ENCODE data around the gene CDH16.

The CDH16 gene

DNA sequence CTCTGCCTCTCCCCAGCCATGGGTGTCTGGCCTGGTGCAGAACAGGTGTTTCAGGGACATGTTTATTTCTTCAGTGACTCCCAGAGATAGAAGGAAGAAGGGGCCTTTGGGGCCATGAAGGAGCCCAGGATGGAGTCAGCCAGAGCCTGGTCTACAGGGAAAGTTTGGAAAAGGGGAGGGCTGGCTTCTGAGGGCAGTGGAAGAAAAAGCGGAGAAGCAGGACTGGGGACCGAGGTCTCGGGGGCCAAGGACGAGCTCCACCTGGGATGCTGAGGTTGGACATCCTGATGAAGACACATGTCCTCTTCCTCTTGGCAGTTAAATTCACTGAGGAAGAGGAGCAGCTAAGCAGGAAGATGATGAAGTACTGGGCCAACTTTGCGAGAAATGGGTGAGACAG is 24.3 kb upstream of the CDH16 start:
- Histone ChIP-seq H3K36me3 (replicated peaks; ENCODE audit: low read depth, low read length) (peaks cover 16% of the 10 kb centered on the region), H4K20me1 (ENCODE audit: insufficient read depth, low read length) (no peaks in the 10 kb centered on the region), H3K9me3 (ENCODE audit: insufficient read depth, low read length) (no peaks in the 10 kb centered on the region), H3K27ac (ENCODE audit: low read length) (no peak overlapping the region), H3K4me3 (ENCODE audit: low read length) (no peak overlapping the region), H3K9ac (ENCODE audit: low read length) (no peak overlapping the region), H3K4me1 (ENCODE audit: low read length) (peaks cover 4% of the 10 kb centered on the region; the same call in 1 of the 2 replicates), H3K4me2 (ENCODE audit: low read length) (no peak overlapping the region), H2AFZ (ENCODE audit: low read depth, low read length) (no peak overlapping the region), H3K79me2 (ENCODE audit: low read length) (no peaks in the 10 kb centered on the region), H3K27me3 (ENCODE audit: low read depth, low read length) (no peaks in the 10 kb centered on the region)
- TF ChIP-seq, protein P1, sequence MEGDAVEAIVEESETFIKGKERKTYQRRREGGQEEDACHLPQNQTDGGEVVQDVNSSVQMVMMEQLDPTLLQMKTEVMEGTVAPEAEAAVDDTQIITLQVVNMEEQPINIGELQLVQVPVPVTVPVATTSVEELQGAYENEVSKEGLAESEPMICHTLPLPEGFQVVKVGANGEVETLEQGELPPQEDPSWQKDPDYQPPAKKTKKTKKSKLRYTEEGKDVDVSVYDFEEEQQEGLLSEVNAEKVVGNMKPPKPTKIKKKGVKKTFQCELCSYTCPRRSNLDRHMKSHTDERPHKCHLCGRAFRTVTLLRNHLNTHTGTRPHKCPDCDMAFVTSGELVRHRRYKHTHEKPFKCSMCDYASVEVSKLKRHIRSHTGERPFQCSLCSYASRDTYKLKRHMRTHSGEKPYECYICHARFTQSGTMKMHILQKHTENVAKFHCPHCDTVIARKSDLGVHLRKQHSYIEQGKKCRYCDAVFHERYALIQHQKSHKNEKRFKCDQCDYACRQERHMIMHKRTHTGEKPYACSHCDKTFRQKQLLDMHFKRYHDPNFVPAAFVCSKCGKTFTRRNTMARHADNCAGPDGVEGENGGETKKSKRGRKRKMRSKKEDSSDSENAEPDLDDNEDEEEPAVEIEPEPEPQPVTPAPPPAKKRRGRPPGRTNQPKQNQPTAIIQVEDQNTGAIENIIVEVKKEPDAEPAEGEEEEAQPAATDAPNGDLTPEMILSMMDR (IDR thresholded peaks at IDR 0.05; ENCODE audit: low read depth, low read length) = no peak
- no peak for TF ChIP-seq EZH2phosphoT487 (IDR thresholded peaks at IDR 0.05; ENCODE audit: low read depth)

DNA sequence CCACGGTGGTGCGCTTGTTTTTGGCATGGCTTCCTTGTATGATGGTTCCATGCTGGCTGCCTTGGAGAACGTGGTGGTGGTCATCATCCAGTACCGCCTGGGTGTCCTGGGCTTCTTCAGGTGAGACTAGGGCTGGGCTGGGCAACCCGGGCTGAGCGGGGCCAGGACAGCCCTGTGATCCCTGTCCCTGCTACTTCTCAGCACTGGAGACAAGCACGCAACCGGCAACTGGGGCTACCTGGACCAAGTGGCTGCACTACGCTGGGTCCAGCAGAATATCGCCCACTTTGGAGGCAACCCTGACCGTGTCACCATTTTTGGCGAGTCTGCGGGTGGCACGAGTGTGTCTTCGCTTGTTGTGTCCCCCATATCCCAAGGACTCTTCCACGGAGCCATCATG is 21.6 kb upstream of the CDH16 start:
- Histone ChIP-seq H3K27ac (ENCODE audit: low read length) (no peak overlapping the region), H3K9me3 (ENCODE audit: insufficient read depth, low read length) (no peaks in the 10 kb centered on the region), H3K4me3 (ENCODE audit: low read length) (no peak overlapping the region), H4K20me1 (ENCODE audit: insufficient read depth, low read length) (0 out of 2 replicates have a peak, but pooled peaks cover 3% of the 10 kb centered on the region), H3K4me2 (ENCODE audit: low read length) (no peak overlapping the region), H3K36me3 (replicated peaks; ENCODE audit: low read depth, low read length) (peaks cover 16% of the 10 kb centered on the region), H3K9ac (ENCODE audit: low read length) (no peak overlapping the region), H3K4me1 (ENCODE audit: low read length) (peaks cover 4% of the 10 kb centered on the region), H2AFZ (ENCODE audit: low read depth, low read length) (no peak overlapping the region), H3K27me3 (ENCODE audit: low read depth, low read length) (no peaks in the 10 kb centered on the region), H3K79me2 (ENCODE audit: low read length) (peaks cover 17% of the 10 kb centered on the region)
- TF ChIP-seq, protein P1 (IDR thresholded peaks at IDR 0.05; ENCODE audit: low read depth, low read length) = no peak
- no peak for TF ChIP-seq EZH2phosphoT487 (IDR thresholded peaks at IDR 0.05; ENCODE audit: low read depth)

DNA sequence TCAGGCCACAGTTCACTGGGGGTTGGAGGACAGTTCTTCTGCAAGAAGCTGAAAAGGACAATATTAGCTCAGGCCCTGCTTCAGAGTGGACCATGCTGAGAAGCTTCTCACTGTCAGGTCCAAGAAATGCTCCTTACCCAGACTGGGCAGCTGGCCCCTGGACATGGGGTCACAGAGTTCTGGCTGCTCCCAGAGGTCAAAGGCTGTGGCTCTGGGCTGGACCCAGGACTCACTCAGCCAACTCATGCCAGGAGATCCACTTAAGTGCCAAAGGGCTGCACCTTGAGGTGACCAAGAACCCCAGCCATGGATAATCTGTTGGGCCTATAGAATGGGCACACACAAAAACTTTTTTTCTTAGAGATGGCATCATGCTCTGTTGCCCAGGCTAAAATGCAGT is 20.7 kb upstream of the CDH16 start:
- Histone ChIP-seq H3K36me3 (replicated peaks; ENCODE audit: low read depth, low read length) (peaks cover 16% of the 10 kb centered on the region), H3K27ac (ENCODE audit: low read length) (no peak overlapping the region), H3K4me2 (ENCODE audit: low read length) (no peak overlapping the region), H3K4me3 (ENCODE audit: low read length) (no peak overlapping the region), H3K9me3 (ENCODE audit: insufficient read depth, low read length) (no peaks in the 10 kb centered on the region), H3K9ac (ENCODE audit: low read length) (no peak overlapping the region), H3K79me2 (ENCODE audit: low read length) (peaks cover 26% of the 10 kb centered on the region), H4K20me1 (ENCODE audit: insufficient read depth, low read length) (0 out of 2 replicates have a peak, but pooled peaks cover 3% of the 10 kb centered on the region), H2AFZ (ENCODE audit: low read depth, low read length) (no peak overlapping the region), H3K4me1 (ENCODE audit: low read length) (peaks cover 6% of the 10 kb centered on the region), H3K27me3 (ENCODE audit: low read depth, low read length) (no peaks in the 10 kb centered on the region)
- TF ChIP-seq EZH2phosphoT487 (IDR thresholded peaks at IDR 0.05; ENCODE audit: low read depth) = no peak

DNA sequence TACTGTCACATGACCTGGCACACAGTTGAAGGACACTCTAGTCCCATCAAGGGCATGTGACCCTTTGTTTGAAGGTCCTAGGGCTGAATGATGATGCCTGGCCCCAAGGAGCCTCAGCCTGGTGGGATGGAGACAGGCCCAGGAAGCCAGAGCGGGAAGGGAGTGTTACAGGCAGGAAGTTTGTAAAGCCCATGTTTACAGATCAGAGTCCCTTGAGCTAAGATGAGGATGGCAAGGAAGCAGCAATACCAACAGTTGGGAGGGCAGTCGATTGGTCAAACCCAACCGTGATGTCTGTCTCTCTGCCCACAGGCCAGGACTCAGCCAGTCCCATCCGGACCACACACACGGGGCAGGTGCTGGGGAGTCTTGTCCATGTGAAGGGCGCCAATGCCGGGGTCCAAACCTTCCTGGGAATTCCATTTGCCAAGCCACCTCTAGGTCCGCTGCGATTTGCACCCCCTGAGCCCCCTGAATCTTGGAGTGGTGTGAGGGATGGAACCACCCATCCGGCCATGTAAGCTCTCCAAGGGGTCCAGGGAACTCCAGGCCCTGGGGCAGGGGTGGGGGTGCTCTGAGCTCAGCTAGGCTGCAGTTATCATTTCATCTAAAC is 19.1 kb upstream of the CDH16 start:
- Histone ChIP-seq H2AFZ (ENCODE audit: low read depth, low read length) (no peak overlapping the region), H3K4me1 (ENCODE audit: low read length) (peaks cover 13% of the 10 kb centered on the region), H3K36me3 (replicated peaks; ENCODE audit: low read depth, low read length) (peaks cover 11% of the 10 kb centered on the region), H4K20me1 (ENCODE audit: insufficient read depth, low read length) (0 out of 2 replicates have a peak, but pooled peaks cover 3% of the 10 kb centered on the region), H3K9me3 (ENCODE audit: insufficient read depth, low read length) (no peaks in the 10 kb centered on the region), H3K27ac (ENCODE audit: low read length) (no peak overlapping the region), H3K79me2 (ENCODE audit: low read length) (peaks cover 41% of the 10 kb centered on the region), H3K9ac (ENCODE audit: low read length) (no peak overlapping the region), H3K4me2 (ENCODE audit: low read length) (no peak overlapping the region), H3K27me3 (ENCODE audit: low read depth, low read length) (no peaks in the 10 kb centered on the region), H3K4me3 (ENCODE audit: low read length) (no peak overlapping the region)
- TF ChIP-seq, protein P1 (IDR thresholded peaks at IDR 0.05; ENCODE audit: low read depth, low read length) = no peak
- TF ChIP-seq EZH2phosphoT487 (IDR thresholded peaks at IDR 0.05; ENCODE audit: low read depth) = no peak
